HL-60 (cell line): Measurements from ENCODE around the gene KRT85.

Experiments used
- DNase-seq, 2 experiments: peaks; one replicate each; pipeline ENCODE4 v3.0.0-alpha.2; 2010 to 2020; ENCODE audit warnings: low read depth in 1 of 2, low spot score in 1 of 2
- H3K27ac ChIP-seq: fragments of 250-450 bp; sonication (Bioruptor Pico); replicated peaks from 2 replicates; pipeline ENCODE4 v1.5.1; 2020; ENCODE audit warnings: mild to moderate bottlenecking, moderate library complexity
- H3K27me3 ChIP-seq: fragments of 250-450 bp; sonication (Bioruptor Pico); 2 replicates; pipeline ENCODE4 v1.5.1; 2021; ENCODE audit warnings: mild to moderate bottlenecking, moderate library complexity; ENCODE audit not compliant: insufficient read depth, poor library complexity, severe bottlenecking
- H3K4me3 ChIP-seq: replicated peaks from 2 replicates; pipeline ENCODE4 v1.5.1; 2011; ENCODE audit warnings: mild to moderate bottlenecking, control low read depth, low read length; ENCODE audit not compliant: insufficient read depth
- GABPA ChIP-seq: IDR thresholded peaks from 2 replicates; pipeline ENCODE4 v1.6.1; 2012; ENCODE audit warnings: low read depth
- POLR2AphosphoS5 ChIP-seq: IDR thresholded peaks from 2 replicates; pipeline ENCODE4 v1.6.1; 2012; ENCODE audit warnings: low read depth
- SPI1 ChIP-seq: IDR thresholded peaks from 2 replicates; pipeline ENCODE4 v1.6.1; 2012; ENCODE audit warnings: low read depth, mild to moderate bottlenecking, borderline replicate concordance
- TF ChIP-seq, protein P1 (sequence below): IDR thresholded peaks from 2 replicates; pipeline ENCODE4 v1.6.1; 2012; ENCODE audit warnings: low read depth; ENCODE audit not compliant: insufficient replicate concordance
- TF ChIP-seq, protein P2 (sequence below): IDR thresholded peaks from one replicate; pipeline ENCODE4 v1.5.1; 2011; ENCODE audit warnings: low read length, control low read depth, inconsistent platforms; ENCODE audit not compliant: insufficient read depth

The KRT85 gene

DNA sequence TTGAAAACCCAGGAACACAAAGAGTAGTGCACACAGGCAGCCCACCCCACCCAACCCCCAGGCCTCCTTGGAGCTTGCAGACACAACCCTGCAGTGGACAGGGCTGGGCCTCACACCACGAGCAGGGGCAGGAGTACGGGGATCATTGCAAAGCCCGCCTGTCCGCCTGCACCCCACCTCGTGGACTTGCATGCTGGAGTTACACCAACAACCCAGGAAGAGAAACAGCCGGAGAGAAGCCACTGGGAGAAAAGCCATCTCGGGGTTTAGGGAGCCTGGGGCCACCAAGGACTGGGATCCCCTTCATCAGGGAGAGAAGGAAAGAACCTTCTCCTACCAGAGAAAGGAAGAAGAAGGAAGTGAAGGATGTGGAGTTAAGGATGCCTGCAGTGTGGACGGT lies 10.0 kb upstream of the KRT85 start:
- Histone ChIP-seq H3K27me3 (peaks cover 3% of the 10 kb centered on the region), H3K4me3 (no peak overlapping the region), H3K27ac (no peak overlapping the region)
- TF ChIP-seq, protein P1, sequence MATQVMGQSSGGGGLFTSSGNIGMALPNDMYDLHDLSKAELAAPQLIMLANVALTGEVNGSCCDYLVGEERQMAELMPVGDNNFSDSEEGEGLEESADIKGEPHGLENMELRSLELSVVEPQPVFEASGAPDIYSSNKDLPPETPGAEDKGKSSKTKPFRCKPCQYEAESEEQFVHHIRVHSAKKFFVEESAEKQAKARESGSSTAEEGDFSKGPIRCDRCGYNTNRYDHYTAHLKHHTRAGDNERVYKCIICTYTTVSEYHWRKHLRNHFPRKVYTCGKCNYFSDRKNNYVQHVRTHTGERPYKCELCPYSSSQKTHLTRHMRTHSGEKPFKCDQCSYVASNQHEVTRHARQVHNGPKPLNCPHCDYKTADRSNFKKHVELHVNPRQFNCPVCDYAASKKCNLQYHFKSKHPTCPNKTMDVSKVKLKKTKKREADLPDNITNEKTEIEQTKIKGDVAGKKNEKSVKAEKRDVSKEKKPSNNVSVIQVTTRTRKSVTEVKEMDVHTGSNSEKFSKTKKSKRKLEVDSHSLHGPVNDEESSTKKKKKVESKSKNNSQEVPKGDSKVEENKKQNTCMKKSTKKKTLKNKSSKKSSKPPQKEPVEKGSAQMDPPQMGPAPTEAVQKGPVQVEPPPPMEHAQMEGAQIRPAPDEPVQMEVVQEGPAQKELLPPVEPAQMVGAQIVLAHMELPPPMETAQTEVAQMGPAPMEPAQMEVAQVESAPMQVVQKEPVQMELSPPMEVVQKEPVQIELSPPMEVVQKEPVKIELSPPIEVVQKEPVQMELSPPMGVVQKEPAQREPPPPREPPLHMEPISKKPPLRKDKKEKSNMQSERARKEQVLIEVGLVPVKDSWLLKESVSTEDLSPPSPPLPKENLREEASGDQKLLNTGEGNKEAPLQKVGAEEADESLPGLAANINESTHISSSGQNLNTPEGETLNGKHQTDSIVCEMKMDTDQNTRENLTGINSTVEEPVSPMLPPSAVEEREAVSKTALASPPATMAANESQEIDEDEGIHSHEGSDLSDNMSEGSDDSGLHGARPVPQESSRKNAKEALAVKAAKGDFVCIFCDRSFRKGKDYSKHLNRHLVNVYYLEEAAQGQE, result no peak
- TF ChIP-seq POLR2AphosphoS5, result no peak
- TF ChIP-seq SPI1, result no peak
- TF ChIP-seq GABPA, result no peak
- TF ChIP-seq, protein P2, sequence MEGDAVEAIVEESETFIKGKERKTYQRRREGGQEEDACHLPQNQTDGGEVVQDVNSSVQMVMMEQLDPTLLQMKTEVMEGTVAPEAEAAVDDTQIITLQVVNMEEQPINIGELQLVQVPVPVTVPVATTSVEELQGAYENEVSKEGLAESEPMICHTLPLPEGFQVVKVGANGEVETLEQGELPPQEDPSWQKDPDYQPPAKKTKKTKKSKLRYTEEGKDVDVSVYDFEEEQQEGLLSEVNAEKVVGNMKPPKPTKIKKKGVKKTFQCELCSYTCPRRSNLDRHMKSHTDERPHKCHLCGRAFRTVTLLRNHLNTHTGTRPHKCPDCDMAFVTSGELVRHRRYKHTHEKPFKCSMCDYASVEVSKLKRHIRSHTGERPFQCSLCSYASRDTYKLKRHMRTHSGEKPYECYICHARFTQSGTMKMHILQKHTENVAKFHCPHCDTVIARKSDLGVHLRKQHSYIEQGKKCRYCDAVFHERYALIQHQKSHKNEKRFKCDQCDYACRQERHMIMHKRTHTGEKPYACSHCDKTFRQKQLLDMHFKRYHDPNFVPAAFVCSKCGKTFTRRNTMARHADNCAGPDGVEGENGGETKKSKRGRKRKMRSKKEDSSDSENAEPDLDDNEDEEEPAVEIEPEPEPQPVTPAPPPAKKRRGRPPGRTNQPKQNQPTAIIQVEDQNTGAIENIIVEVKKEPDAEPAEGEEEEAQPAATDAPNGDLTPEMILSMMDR, result no peak
- no peak for DNase-seq

DNA sequence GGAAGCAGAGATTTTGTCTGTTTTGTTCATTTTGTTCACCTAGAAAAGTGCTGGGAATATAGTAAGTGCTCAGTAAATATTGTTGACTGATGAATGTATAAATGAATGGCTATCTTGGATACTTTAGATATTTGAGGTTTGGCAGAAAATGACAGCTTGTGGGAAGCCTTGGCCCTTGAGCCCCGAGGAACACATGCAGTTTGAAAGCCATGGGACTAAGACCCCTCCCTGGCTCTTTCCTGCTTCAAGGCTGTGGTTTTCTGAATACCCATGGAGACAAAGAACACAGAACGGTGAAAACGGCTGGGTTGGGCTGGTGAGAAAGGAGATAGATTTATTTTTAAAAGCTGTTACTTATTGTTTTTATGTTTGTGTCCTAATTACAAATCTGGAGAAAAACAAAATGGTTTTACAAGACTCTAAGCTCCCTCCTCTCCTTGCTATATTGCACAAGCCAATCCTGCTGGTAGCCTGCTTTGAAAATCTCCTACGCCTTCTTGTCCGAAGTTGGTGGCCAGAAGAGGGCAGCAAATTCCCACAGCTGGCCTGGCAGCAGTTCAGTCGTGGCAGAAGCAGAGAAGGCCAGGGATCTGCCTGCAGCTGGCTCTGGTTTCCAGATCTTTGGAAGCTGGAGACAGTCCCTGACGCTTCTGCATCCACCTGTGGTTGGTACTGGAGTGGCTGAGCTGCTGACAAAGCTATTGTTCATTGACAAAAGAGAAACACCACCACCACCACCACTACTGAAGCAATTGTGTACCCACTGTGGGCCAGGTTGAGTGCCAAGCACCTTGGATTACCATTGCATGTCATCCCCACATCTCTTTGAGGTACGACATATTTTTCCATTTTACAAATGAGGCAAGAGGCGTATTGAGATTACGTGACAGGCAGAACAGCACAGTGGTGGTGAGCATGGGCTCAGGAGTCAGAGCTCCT lies 5.2 kb upstream of the KRT85 start:
- Histone ChIP-seq H3K4me3 (no peak overlapping the region), H3K27ac (no peak overlapping the region), H3K27me3 (peaks cover 3% of the 10 kb centered on the region)
- DNase-seq, result peak; percentile 51 to 67
- TF ChIP-seq, protein P1, result no peak
- TF ChIP-seq, protein P2, result peak; percentile 57
- no peak for TF ChIP-seq SPI1
- TF ChIP-seq GABPA, result no peak
- no peak for TF ChIP-seq POLR2AphosphoS5

DNA sequence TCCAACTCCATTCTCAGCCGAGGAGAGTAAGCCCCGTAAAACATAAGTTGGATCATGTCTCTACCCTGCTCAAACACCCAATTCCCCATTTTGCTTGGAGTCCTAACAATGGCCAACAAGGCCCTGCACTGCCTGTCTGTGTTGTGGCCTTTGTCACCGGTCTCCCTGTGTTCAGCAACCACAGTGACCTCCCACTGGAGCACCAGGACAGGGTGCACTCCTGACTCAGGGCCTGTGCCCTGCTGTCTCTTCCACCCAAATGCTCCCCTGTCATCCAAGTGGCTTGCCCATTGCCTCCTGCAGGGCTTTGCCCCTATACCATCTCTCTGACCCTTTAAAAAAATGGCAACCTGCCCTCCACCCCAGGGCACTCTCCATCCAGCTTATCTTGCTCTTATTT lies 4.4 kb upstream of the KRT85 start:
- TF ChIP-seq SPI1, result no peak
- TF ChIP-seq, protein P1, result no peak
- no peak for TF ChIP-seq POLR2AphosphoS5
- no peak for DNase-seq
- Histone ChIP-seq H3K27ac (no peak overlapping the region), H3K4me3 (no peak overlapping the region), H3K27me3 (peaks cover 3% of the 10 kb centered on the region)
